CD14-positive monocyte (primary cell): ENCODE data around the gene COQ9. TPM values are rescaled to one million over a fixed set of nuclear protein-coding genes. Genes with fewer than 3 reads are reported as not detected.

Experiments
- DNase-seq, 3 donors: peaks; one replicate each; pipeline ENCODE4 v3.0.0-alpha.2; 2011 to 2022
- H2AFZ ChIP-seq: 2 replicates; pipeline ENCODE4 v1.6.0; 2012; ENCODE audit warnings: mild to moderate bottlenecking, low read depth, low read length, inconsistent platforms; ENCODE audit not compliant: insufficient read depth, poor library complexity, severe bottlenecking
- H3K27ac ChIP-seq, 2 donors: 1 replicate in 1 of 2; 2 replicates in 1 of 2; pipeline ENCODE4 v1.5.1; 2012 to 2013; ENCODE audit warnings: low read length in 2 of 2, control low read depth in 1 of 2, inconsistent platforms in 1 of 2, low read depth in 1 of 2, mild to moderate bottlenecking in 1 of 2
- H3K27me3 ChIP-seq, 2 donors: one replicate each; pipeline versions ENCODE4 v1.6.0 to v1.6.1; 2011 to 2013; ENCODE audit warnings: low read length in 2 of 2; ENCODE audit not compliant: control insufficient read depth in 2 of 2, insufficient read depth in 2 of 2
- H3K36me3 ChIP-seq, 2 donors: replicated peaks in 1 of 2; 1 replicate in 1 of 2; 2 replicates in 1 of 2; pipeline versions ENCODE4 v1.5.1 to v1.6.1; 2012 to 2013; ENCODE audit warnings: low read length in 2 of 2, control low read depth in 1 of 2, inconsistent platforms in 1 of 2, mild to moderate bottlenecking in 1 of 2; ENCODE audit not compliant: insufficient read depth in 2 of 2, control insufficient read depth in 1 of 2
- H3K4me1 ChIP-seq, 2 donors: 1 replicate in 1 of 2; 2 replicates in 1 of 2; pipeline versions ENCODE4 v1.5.1 to v1.6.1; 2012 to 2013; ENCODE audit warnings: low read length in 2 of 2, control low read depth in 1 of 2, inconsistent platforms in 1 of 2, mild to moderate bottlenecking in 1 of 2, moderate library complexity in 1 of 2; ENCODE audit not compliant: insufficient read depth in 2 of 2, control insufficient read depth in 1 of 2
- H3K4me2 ChIP-seq: replicated peaks from 2 replicates; pipeline ENCODE3; 2012; ENCODE audit warnings: low read length, moderate library complexity, mild to moderate bottlenecking; ENCODE audit not compliant: poor library complexity, severe bottlenecking; ENCODE audit errors: extremely low read depth
- H3K4me3 ChIP-seq, 3 experiments: fragments of 200-600 bp in 1 of 3; sonication (generic) in 1 of 3; replicated peaks in 1 of 3; 1 replicate in 2 of 3; 2 replicates in 1 of 3; pipeline ENCODE4 v1.5.1; 2011 to 2013; ENCODE audit warnings: low read length in 3 of 3, mild to moderate bottlenecking in 3 of 3, control low read depth in 2 of 3, low read depth in 2 of 3, inconsistent platforms in 1 of 3, moderate library complexity in 1 of 3
- H3K79me2 ChIP-seq: 2 replicates; pipeline ENCODE4 v1.6.0; 2012; ENCODE audit warnings: mild to moderate bottlenecking, control low read depth, inconsistent platforms, low read length, moderate library complexity; ENCODE audit not compliant: insufficient read depth
- H3K9ac ChIP-seq: 2 replicates; pipeline ENCODE4 v1.6.0; 2017; ENCODE audit warnings: low read length, mild to moderate bottlenecking; ENCODE audit not compliant: insufficient read depth, poor library complexity, severe bottlenecking
- H3K9me3 ChIP-seq, 2 donors: replicated peaks in 1 of 2; 1 replicate in 1 of 2; 2 replicates in 1 of 2; pipeline versions ENCODE4 v1.5.1 to v1.6.1; 2012 to 2013; ENCODE audit warnings: low read length in 2 of 2, control low read depth in 1 of 2; ENCODE audit not compliant: control insufficient read depth in 1 of 2, insufficient read depth in 1 of 2
- H4K20me1 ChIP-seq: 2 replicates; pipeline ENCODE4 v1.6.0; 2012; ENCODE audit warnings: mild to moderate bottlenecking, low read length, control low read depth, moderate library complexity; ENCODE audit not compliant: insufficient read depth
- H3K27ac Mint-ChIP-seq, 7 donors: one replicate each; pipeline ENCODE4 v1.8.0; 2020; ENCODE audit warnings: mild to moderate bottlenecking in 7 of 7, mixed read lengths in 7 of 7, moderate library complexity in 6 of 7, inconsistent platforms in 2 of 7
- H3K27me3 Mint-ChIP-seq, 3 donors: one replicate each; pipeline ENCODE4 v1.8.0; 2021 to 2022; ENCODE audit warnings: low read depth in 3 of 3, mild to moderate bottlenecking in 3 of 3, mixed read lengths in 3 of 3, moderate library complexity in 3 of 3, inconsistent platforms in 1 of 3
- H3K36me3 Mint-ChIP-seq, 2 donors: one replicate each; pipeline ENCODE4 v1.8.0; 2020; ENCODE audit warnings: mixed read lengths in 2 of 2, inconsistent platforms in 1 of 2, mild to moderate bottlenecking in 1 of 2
- H3K4me1 Mint-ChIP-seq: one replicate; pipeline ENCODE4 v1.8.0; 2020; ENCODE audit warnings: mild to moderate bottlenecking, mixed read lengths
- H3K4me3 Mint-ChIP-seq, 2 donors: one replicate each; pipeline ENCODE4 v1.8.0; 2020; ENCODE audit warnings: mild to moderate bottlenecking in 2 of 2, mixed read lengths in 2 of 2, moderate library complexity in 1 of 2
- H3K9me3 Mint-ChIP-seq, 7 donors: one replicate each; pipeline ENCODE4 v1.8.0; 2020 to 2022; ENCODE audit warnings: mixed read lengths in 7 of 7, mild to moderate bottlenecking in 6 of 7, moderate library complexity in 6 of 7, inconsistent platforms in 2 of 7
- CTCF ChIP-seq: fragments of 200-600 bp; IDR thresholded peaks from one replicate; pipeline ENCODE4 v1.8.0; 2022; ENCODE audit warnings: antibody characterized with exemption, mild to moderate bottlenecking
- WGBS: methylation state at CpG from one replicate; pipeline ENCODE4 v1.1.5; 2013; ENCODE audit warnings: missing lambda C conversion rate; ENCODE audit not compliant: insufficient coverage; 5-methylcytosine and 5-hydroxymethylcytosine counted together
- intact Hi-C, 2 donors: fragments of 100-400 bp; cut with micrococcal nuclease; formaldehyde crosslinking; loops; one replicate each; pipeline versions ENCODE4 v1.15.0 to v1.15.1; 2023
- polyA plus RNA-seq, 3 donors: library from polyadenylated mRNA; depleted of rRNA in 1 of 3; unstranded in 2 of 3; stranded (reverse) in 1 of 3; fragments of 300-500 nt in 2 of 3; fragments of >200 nt in 1 of 3; fragmentation: Illumina TruSeq in 2 of 3; gene quantifications; 1 replicate in 2 of 3; 2 replicates in 1 of 3; pipeline ENCODE4 v1.2.3, GENCODE V29; 2012 to 2021

COQ9 gene
- polyA plus RNA-seq, 3 donors = 32.7 to 47.8 (median 38.4) TPM

DNA sequence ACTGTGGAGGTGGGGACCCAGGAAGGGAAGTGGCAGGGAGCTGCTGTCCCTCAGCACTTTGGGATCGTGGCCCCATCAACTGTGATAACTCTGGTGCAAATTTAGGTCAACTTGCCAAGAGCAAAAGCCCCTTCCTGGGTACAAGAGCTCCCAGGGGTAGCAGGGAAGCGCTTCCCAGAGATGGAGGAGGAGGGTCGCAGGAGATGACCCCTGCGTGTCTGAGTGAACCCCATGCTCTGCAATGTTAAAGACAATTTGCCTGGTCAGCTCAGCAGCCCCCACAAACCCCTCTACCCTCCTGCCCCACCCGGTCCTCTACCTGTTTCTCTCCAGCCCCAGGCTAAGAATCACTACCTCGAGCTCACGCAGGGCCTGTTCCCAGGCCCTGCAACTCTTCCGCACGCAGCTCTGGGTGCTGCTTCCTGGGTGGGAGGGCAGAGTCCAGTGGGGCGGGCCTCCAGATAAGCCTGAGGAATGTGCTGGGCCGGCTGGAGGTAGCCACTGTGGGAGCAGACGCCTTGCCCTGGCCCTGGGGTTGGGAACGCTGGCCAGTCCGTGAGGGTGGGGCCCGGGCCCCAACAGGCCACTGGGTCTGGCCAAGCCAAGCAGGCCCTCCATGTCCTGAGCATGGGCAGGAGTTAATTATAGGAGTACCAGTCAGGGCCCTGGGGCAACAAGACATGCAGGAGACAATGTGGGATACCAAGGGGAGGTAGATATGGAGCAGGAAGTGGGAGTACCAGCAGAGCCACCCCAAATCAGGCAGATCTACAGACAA is 32.9 kb downstream of the COQ9 start:
- H3K36me3 Mint-ChIP-seq = peaks cover 0 to 1% of the 10 kb centered on the region in 2 donors
- Histone ChIP-seq H3K4me2 (peak overlapping the region; percentile 25), H3K9ac (no peak overlapping the region), H3K27me3 (peaks cover 0 to 19% of the 10 kb centered on the region in 2 donors), H3K27ac (no peak overlapping the region), H3K4me3 (no peak overlapping the region), H3K36me3 (no peaks in the 10 kb centered on the region), H3K4me1 (peaks cover 19 to 26% of the 10 kb centered on the region in 2 donors), H3K9me3 (no peaks in the 10 kb centered on the region), H4K20me1 (no peaks in the 10 kb centered on the region), H2AFZ (peak overlapping the region; percentile 3), H3K79me2 (no peaks in the 10 kb centered on the region)
- no peak overlapping the region for H3K27ac Mint-ChIP-seq
- peak overlapping the region in 1 of 2 donors; percentile 21 for H3K4me3 Mint-ChIP-seq
- H3K4me1 Mint-ChIP-seq = peaks cover 19% of the 10 kb centered on the region
- WGBS = 81% methylated on average over 12 of the region's 15 CpGs
- TF ChIP-seq CTCF = no peak
- no peak for DNase-seq
- intact Hi-C loops = no loop called here
- H3K27me3 Mint-ChIP-seq = peaks cover 24 to 48% (median 28%) of the 10 kb centered on the region in 3 donors
- H3K9me3 Mint-ChIP-seq = peaks cover 0 to 3% (median 2%) of the 10 kb centered on the region in 7 donors

DNA sequence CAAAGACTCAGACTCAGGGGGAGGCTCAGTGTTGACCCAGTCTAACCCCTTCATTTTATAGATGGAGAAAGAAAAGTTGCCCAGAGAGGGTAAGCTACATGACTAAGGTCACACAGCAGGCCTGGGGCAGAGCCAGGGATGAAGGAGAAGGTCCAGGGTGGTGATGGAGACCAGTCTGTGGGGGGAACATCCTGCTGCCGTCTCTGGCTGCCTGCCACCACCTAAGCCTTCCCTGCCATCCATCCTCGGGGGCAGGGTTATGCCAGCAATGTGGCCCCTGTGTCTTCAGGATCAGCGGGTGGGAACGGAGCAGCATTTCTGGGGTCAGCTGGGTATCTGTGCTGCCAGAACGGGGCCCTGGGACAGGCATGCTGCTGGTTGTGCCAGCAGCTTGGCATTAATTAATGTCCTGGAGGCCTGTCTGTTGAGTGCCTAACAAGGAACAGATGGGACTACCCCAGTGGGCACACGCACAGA is 33.5 kb downstream of the COQ9 start:
- H3K4me1 Mint-ChIP-seq = peaks cover 22% of the 10 kb centered on the region
- Histone ChIP-seq H3K9me3 (no peaks in the 10 kb centered on the region), H3K27ac (no peak overlapping the region), H2AFZ (no peak overlapping the region), H3K36me3 (no peaks in the 10 kb centered on the region), H3K9ac (no peak overlapping the region), H3K27me3 (peaks cover 0 to 25% of the 10 kb centered on the region in 2 donors), H3K79me2 (no peaks in the 10 kb centered on the region), H3K4me3 (no peak overlapping the region), H4K20me1 (no peaks in the 10 kb centered on the region), H3K4me2 (no peak overlapping the region), H3K4me1 (peaks cover 18 to 23% of the 10 kb centered on the region in 2 donors)
- TF ChIP-seq CTCF = no peak
- H3K9me3 Mint-ChIP-seq = peaks cover 0 to 3% (median 2%) of the 10 kb centered on the region in 7 donors
- 88% methylated on average over 5 of the region's 6 CpGs for WGBS
- intact Hi-C loops = no loop called here
- H3K4me3 Mint-ChIP-seq = no peak overlapping the region
- peaks cover 27 to 53% (median 31%) of the 10 kb centered on the region in 3 donors for H3K27me3 Mint-ChIP-seq
- no peak for DNase-seq
- H3K36me3 Mint-ChIP-seq = peaks cover 0 to 1% of the 10 kb centered on the region in 2 donors
- H3K27ac Mint-ChIP-seq = no peak overlapping the region
